GM18907 (cell line): ENCODE data around the gene PCDH9.

Experiments used
- ATAC-seq: cut with Tn5 transposase; IDR thresholded peaks from one replicate; pipeline ENCODE4 v1.9.1; 2021; ENCODE audit warnings: mild to moderate bottlenecking, moderate library complexity; ENCODE audit not compliant: unreplicated experiment

PCDH9 gene

GRCh38 chr13:67094952-67095351 lies 135.2 kb downstream of the PCDH9 start:
- ATAC-seq: no peak

GRCh38 chr13:67094078-67094477 lies 136.1 kb downstream of the PCDH9 start:
- ATAC-seq: no peak

- ATAC-seq: no peak
Measured at GRCh38 chr13:67091603-67092002, 138.5 kb downstream of the PCDH9 start.

- no peak for ATAC-seq
Measured at GRCh38 chr13:67090856-67091255, 139.3 kb downstream of the PCDH9 start.

- no peak for ATAC-seq
Measured at GRCh38 chr13:67087527-67087926, 142.6 kb downstream of the PCDH9 start.

GRCh38 chr13:67086260-67086659 lies 143.9 kb downstream of the PCDH9 start:
- ATAC-seq: no peak

GRCh38 chr13:67084066-67084465 lies 146.1 kb downstream of the PCDH9 start:
- no peak for ATAC-seq

- ATAC-seq: no peak
Measured at GRCh38 chr13:67083519-67083918, 146.6 kb downstream of the PCDH9 start.

- ATAC-seq: no peak
Measured at GRCh38 chr13:67080351-67080750, 149.8 kb downstream of the PCDH9 start.

GRCh38 chr13:67078062-67078461 lies 152.1 kb downstream of the PCDH9 start:
- ATAC-seq: no peak

GRCh38 chr13:67077132-67077531 lies 153.0 kb downstream of the PCDH9 start:
- no peak for ATAC-seq

GRCh38 chr13:67076378-67076777 lies 153.8 kb downstream of the PCDH9 start:
- ATAC-seq: no peak

GRCh38 chr13:67075239-67075638 lies 154.9 kb downstream of the PCDH9 start:
- ATAC-seq: no peak

GRCh38 chr13:67071918-67072598 lies 158.1 kb downstream of the PCDH9 start:
- peak; percentile 45 for ATAC-seq

- no peak for ATAC-seq
Measured at GRCh38 chr13:67070306-67070705, 159.8 kb downstream of the PCDH9 start.

GRCh38 chr13:67069117-67069767 lies 160.9 kb downstream of the PCDH9 start:
- ATAC-seq: no peak

GRCh38 chr13:67064920-67065319 lies 165.2 kb downstream of the PCDH9 start:
- ATAC-seq: no peak

- no peak for ATAC-seq
Measured at GRCh38 chr13:67063036-67063435, 167.1 kb downstream of the PCDH9 start.

- no peak for ATAC-seq
Measured at GRCh38 chr13:67062160-67062559, 168.0 kb downstream of the PCDH9 start.

GRCh38 chr13:67061750-67062149 lies 168.4 kb downstream of the PCDH9 start:
- no peak for ATAC-seq

GRCh38 chr13:67052550-67053490 lies 177.3 kb downstream of the PCDH9 start:
- no peak for ATAC-seq

- ATAC-seq: no peak
Measured at GRCh38 chr13:67049744-67050143, 180.4 kb downstream of the PCDH9 start.
